Measurements from ENCODE around the gene ANO1.

DNA sequence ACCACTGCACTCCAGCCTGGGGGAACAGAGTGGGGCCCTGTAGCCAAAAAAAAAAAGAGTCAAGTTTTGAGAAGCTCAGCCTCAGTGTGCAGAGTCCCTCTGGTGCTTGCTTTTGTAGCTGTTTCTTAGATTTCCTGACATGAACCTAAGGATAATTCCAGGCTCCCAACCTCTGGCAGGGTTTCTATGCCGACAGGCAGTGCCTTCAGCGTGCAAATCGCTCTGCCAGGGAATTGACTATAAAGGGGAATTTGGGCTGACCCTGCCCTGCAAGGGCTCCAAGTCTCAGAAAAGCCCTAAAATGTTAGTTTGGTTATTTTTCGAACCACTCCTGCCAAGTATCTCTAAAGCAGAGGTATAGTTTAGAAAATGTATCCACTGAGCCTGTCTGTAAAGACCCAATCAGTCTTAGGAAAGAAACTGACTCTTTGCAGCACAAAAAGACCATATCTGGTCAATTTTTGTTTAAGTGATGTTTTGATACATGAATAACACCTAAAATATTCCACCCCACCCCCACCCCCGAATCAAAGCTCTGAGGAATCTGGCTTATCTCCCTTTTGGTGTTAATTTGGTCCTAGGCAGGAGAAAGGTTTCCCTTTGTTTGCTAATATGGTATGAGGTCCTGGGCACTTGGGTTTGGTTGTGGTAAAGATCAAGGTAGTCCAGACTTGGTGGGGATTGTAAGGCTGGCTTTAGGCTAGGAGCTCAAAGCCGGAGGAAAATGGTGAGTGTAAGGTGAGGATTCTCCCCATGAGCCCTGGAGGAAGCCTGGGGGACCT, 49.7 kb downstream of the ANO1 start:
- TF ChIP-seq EZH2 (IDR thresholded peaks at IDR 0.05) (no peak), POLR2AphosphoS5 (IDR thresholded peaks at IDR 0.05; ENCODE audit: borderline replicate concordance, low read depth, low read length) (no peak), FOXP2 (optimal IDR thresholded peaks at IDR 0.05; ENCODE audit: control extremely low read depth, extremely low read length, insufficient read depth) (no peak)

Measured in SK-N-MC (cell line).